DOHH2 (cell line): ENCODE data around the gene NUDCD2.

Experiments
- H3F3A ChIP-seq: fragments of 200-600 bp; sonication (generic), shearing (Covaris generic); 2 replicates; pipeline ENCODE4 v1.6.0; 2016; ENCODE audit warnings: antibody characterized with exemption, mild to moderate bottlenecking; ENCODE audit not compliant: control insufficient read depth, insufficient read depth
- H3K27ac ChIP-seq: fragments of 200-600 bp; sonication (generic); 2 replicates; pipeline ENCODE4 v1.5.1; 2014; ENCODE audit warnings: low read depth, mild to moderate bottlenecking, low read length, moderate library complexity
- H3K27me3 ChIP-seq: fragments of 200-600 bp; sonication (generic); 2 replicates; pipeline ENCODE4 v1.6.1; 2014; ENCODE audit warnings: mild to moderate bottlenecking, low read length, mixed read lengths; ENCODE audit not compliant: control insufficient read depth
- H3K36me3 ChIP-seq: fragments of 200-600 bp; sonication (generic); 2 replicates; pipeline ENCODE4 v1.6.1; 2014; ENCODE audit warnings: mild to moderate bottlenecking, low read length, moderate library complexity, mixed read lengths; ENCODE audit not compliant: control insufficient read depth
- H3K4me1 ChIP-seq: fragments of 200-600 bp; sonication (generic); 2 replicates; pipeline ENCODE4 v1.6.1; 2014; ENCODE audit warnings: mild to moderate bottlenecking, low read length, mixed read lengths; ENCODE audit not compliant: control insufficient read depth
- H3K4me2 ChIP-seq: fragments of 200-600 bp; sonication (generic); 2 replicates; pipeline ENCODE4 v1.6.0; 2014; ENCODE audit warnings: mild to moderate bottlenecking, low read length, moderate library complexity
- H3K4me3 ChIP-seq: fragments of 200-600 bp; sonication (generic); 2 replicates; pipeline ENCODE4 v1.5.1; 2014; ENCODE audit warnings: mild to moderate bottlenecking, low read length, mixed read lengths
- H3K79me2 ChIP-seq: fragments of 200-600 bp; sonication (generic); 2 replicates; pipeline ENCODE4 v1.6.1; 2014; ENCODE audit warnings: mild to moderate bottlenecking, low read length, mixed read lengths; ENCODE audit not compliant: control insufficient read depth
- H3K9me2 ChIP-seq: fragments of 200-600 bp; sonication (generic); replicated peaks from 2 replicates; pipeline ENCODE4 v1.6.1; 2014; ENCODE audit warnings: mild to moderate bottlenecking, low read length, mixed read lengths; ENCODE audit not compliant: control insufficient read depth
- H3K9me3 ChIP-seq: fragments of 200-600 bp; sonication (generic); 2 replicates; pipeline ENCODE4 v1.6.1; 2014; ENCODE audit warnings: antibody characterized with exemption, low read length, mixed read lengths; ENCODE audit not compliant: control insufficient read depth, insufficient read depth
- H4K20me1 ChIP-seq: fragments of 200-600 bp; sonication (generic); 2 replicates; pipeline ENCODE4 v1.6.0; 2014; ENCODE audit warnings: low read depth, mild to moderate bottlenecking, antibody characterized with exemption, low read length, moderate library complexity; ENCODE audit not compliant: control insufficient read depth, insufficient read depth
- EZH2phosphoT487 ChIP-seq: fragments of 200-600 bp; sonication (generic); IDR thresholded peaks from 2 replicates; pipeline ENCODE4 v1.6.1; 2017; ENCODE audit warnings: borderline replicate concordance, mild to moderate bottlenecking, antibody characterized with exemption, low read length, moderate library complexity, mixed read lengths
- TF ChIP-seq, protein P1 (sequence below): fragments of 200-600 bp; sonication (generic); IDR thresholded peaks from one replicate; pipeline ENCODE4 v1.5.1; 2014; ENCODE audit warnings: antibody characterized with exemption, mild to moderate bottlenecking, low read depth, low read length; ENCODE audit not compliant: poor library complexity, severe bottlenecking

NUDCD2 gene

DNA sequence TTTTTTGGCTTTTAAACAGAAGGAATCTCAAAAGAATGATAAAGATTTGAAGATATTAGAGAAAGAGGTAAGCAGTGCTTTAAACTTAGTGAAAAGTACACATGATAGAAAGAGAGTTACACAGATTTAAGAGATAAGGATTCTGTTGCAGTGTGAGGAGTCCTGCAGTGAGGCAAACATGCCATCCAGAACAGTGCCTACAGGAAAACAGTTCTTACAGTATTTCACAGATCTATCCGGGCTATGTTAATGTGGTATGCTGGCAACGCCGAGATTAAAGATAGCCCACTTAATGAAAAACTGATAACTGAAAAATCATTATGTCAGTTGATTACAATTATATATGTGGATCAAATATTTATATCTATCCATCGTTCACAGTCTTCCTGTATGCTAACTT lies 7.8 kb upstream of the NUDCD2 start:
- Histone ChIP-seq H3K27ac (no peak overlapping the region), H3K9me2 (no peaks in the 10 kb centered on the region), H3K36me3 (peaks cover 97% of the 10 kb centered on the region), H3F3A (peaks cover 6% of the 10 kb centered on the region), H3K79me2 (peaks cover 46% of the 10 kb centered on the region), H3K27me3 (no peaks in the 10 kb centered on the region), H3K4me2 (no peak overlapping the region), H3K4me1 (peaks cover 15% of the 10 kb centered on the region), H4K20me1 (no peaks in the 10 kb centered on the region), H3K4me3 (no peak overlapping the region), H3K9me3 (no peaks in the 10 kb centered on the region)
- TF ChIP-seq, protein P1, sequence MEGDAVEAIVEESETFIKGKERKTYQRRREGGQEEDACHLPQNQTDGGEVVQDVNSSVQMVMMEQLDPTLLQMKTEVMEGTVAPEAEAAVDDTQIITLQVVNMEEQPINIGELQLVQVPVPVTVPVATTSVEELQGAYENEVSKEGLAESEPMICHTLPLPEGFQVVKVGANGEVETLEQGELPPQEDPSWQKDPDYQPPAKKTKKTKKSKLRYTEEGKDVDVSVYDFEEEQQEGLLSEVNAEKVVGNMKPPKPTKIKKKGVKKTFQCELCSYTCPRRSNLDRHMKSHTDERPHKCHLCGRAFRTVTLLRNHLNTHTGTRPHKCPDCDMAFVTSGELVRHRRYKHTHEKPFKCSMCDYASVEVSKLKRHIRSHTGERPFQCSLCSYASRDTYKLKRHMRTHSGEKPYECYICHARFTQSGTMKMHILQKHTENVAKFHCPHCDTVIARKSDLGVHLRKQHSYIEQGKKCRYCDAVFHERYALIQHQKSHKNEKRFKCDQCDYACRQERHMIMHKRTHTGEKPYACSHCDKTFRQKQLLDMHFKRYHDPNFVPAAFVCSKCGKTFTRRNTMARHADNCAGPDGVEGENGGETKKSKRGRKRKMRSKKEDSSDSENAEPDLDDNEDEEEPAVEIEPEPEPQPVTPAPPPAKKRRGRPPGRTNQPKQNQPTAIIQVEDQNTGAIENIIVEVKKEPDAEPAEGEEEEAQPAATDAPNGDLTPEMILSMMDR = no peak
- TF ChIP-seq EZH2phosphoT487 = no peak

DNA sequence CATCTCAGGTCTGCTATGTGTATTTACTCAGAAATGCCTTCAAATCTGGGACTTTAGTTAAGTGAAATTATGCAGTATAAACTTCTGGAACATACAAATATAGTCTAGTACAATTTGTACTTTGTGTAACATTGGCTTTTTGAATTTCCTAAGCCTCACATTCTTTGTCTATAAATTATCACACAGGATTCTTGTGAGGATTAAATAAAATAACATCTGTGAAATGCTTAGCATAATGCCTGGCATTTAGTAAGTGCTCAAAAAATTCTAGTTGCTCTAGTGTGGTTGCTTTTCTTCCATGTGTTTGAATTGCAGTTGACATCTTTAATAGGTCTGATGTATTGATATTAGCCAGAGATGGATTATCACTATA lies 3.1 kb upstream of the NUDCD2 start:
- H3K9me2 ChIP-seq = no peaks in the 10 kb centered on the region
- H3K4me3 ChIP-seq = peak overlapping the region; percentile 86
- TF ChIP-seq, protein P1 = no peak
- no peak for TF ChIP-seq EZH2phosphoT487
- peaks cover 77% of the 10 kb centered on the region for H3K36me3 ChIP-seq
- peaks cover 24% of the 10 kb centered on the region for H3F3A ChIP-seq
- peaks cover 28% of the 10 kb centered on the region for H3K4me1 ChIP-seq
- peaks cover 85% of the 10 kb centered on the region for H3K79me2 ChIP-seq
- H3K27me3 ChIP-seq = no peaks in the 10 kb centered on the region
- H3K9me3 ChIP-seq = no peaks in the 10 kb centered on the region
- peak overlapping the region; percentile 100 for H3K4me2 ChIP-seq
- no peaks in the 10 kb centered on the region for H4K20me1 ChIP-seq
- H3K27ac ChIP-seq = peak overlapping the region; percentile 93

DNA sequence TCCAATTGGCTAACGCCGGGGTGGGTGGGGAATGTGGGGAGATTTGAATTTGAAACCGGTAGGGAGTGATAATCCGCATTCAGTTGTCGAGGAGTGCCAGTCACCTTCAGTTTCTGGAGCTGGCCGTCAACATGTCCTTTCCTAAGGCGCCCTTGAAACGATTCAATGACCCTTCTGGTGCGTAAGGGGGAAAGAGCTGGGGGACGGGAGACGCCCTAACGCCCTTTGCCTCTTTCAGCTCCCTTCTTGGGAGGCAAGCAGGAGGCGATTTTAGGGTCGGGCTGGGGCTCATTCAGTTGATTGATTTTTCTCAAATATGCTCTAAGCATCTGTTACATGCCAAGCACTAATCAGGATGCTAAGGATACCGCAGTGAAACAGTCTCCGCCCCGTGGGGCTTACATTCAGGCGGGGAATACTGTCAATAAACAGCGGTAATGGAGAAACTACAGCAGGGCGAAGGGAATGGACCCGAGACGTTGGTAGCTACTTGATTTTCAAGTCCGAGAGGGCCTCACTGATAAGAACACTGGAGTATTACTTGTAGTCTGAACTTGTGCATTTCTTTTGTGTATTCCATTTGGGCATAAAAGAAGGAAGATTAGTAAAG lies 765 bp upstream of the NUDCD2 start, which contains the start of gene HMMR:
HMMR (plus strand) TSS at position 71 of the 610 bp plus-strand sequence; CDS start at position 132, 61 bp downstream.
- Histone ChIP-seq H4K20me1 (no peaks in the 10 kb centered on the region), H3K4me3 (peak within 1 kb of the TSS; percentile 97), H3F3A (peaks cover 27% of the 10 kb centered on the region), H3K4me2 (peak within 1 kb of the TSS; percentile 100), H3K4me1 (peaks cover 41% of the 10 kb centered on the region), H3K79me2 (peaks cover 94% of the 10 kb centered on the region), H3K27ac (peak within 1 kb of the TSS; percentile 93), H3K9me3 (no peaks in the 10 kb centered on the region), H3K9me2 (no peaks in the 10 kb centered on the region), H3K27me3 (no peaks in the 10 kb centered on the region), H3K36me3 (peaks cover 76% of the 10 kb centered on the region)
- TF ChIP-seq EZH2phosphoT487 = no peak
- TF ChIP-seq, protein P1 = no peak
